B cell (primary cell): ENCODE measurements around the gene ODC1. TPM values are rescaled to one million over a fixed set of nuclear protein-coding genes. Genes with fewer than 3 reads are reported as not detected.
A peak's percentile ranks its signal among the peaks of the same experiment; 100 is the strongest.

Experiments used
- ATAC-seq: fragments of 200-7000 bp; cut with Tn5 transposase; one replicate; pipeline ENCODE4 v1.10.0; 2021; ENCODE audit warnings: low read depth, mild to moderate bottlenecking, moderate number of reproducible peaks, moderate library complexity
- CTCF ChIA-PET: fragments of 350-600 bp; sonication (Branson Sonifier 250); formaldehyde crosslinking; loops from one replicate; lab custom pipeline; 2021; ENCODE audit warnings: antibody characterized with exemption, inconsistent platforms; lab: Charles Lee
- POLR2A ChIA-PET: fragments of 350-600 bp; sonication (Branson Sonifier 250); formaldehyde crosslinking; loops from one replicate; lab custom pipeline; 2021; ENCODE audit warnings: antibody characterized with exemption; lab: Charles Lee
- DNase-seq: peaks from one replicate; pipeline ENCODE4 v3.0.0; 2013
- H2AFZ ChIP-seq: 2 replicates; pipeline ENCODE4 v1.6.1; 2012; ENCODE audit warnings: mild to moderate bottlenecking, low read depth, low read length; ENCODE audit not compliant: insufficient read depth, poor library complexity, severe bottlenecking
- H3K27ac ChIP-seq, 2 donors: 1 replicate in 1 of 2; 2 replicates in 1 of 2; pipeline ENCODE4 v1.5.1; 2012 to 2013; ENCODE audit warnings: low read length in 2 of 2, mild to moderate bottlenecking in 2 of 2, moderate library complexity in 1 of 2
- H3K27me3 ChIP-seq, 4 experiments: fragments of 200-600 bp in 1 of 4; sonication (generic) in 1 of 4; replicated peaks in 1 of 4; 1 replicate in 2 of 4; 2 replicates in 2 of 4; pipeline versions ENCODE4 v1.6.1 to v1.7.0; 2013 to 2016; ENCODE audit warnings: low read length in 3 of 4, mild to moderate bottlenecking in 2 of 4, mixed read lengths in 1 of 4, moderate library complexity in 1 of 4; ENCODE audit not compliant: insufficient read depth in 4 of 4, control insufficient read depth in 3 of 4; ENCODE audit errors: control extremely low read depth in 1 of 4
- H3K36me3 ChIP-seq, 2 experiments: replicated peaks in 1 of 2; 1 replicate in 1 of 2; 2 replicates in 1 of 2; pipeline versions ENCODE4 v1.6.1 to v1.7.1; 2013; ENCODE audit warnings: low read length in 1 of 2; ENCODE audit not compliant: insufficient read depth in 2 of 2, control insufficient read depth in 1 of 2; ENCODE audit errors: control extremely low read depth in 1 of 2, extremely low read depth in 1 of 2
- H3K4me1 ChIP-seq, 2 donors: fragments of 200-600 bp in 1 of 2; sonication (generic) in 1 of 2; 1 replicate in 1 of 2; 2 replicates in 1 of 2; pipeline versions ENCODE4 v1.5.1 to v1.6.1; 2013 to 2017; ENCODE audit warnings: low read length in 2 of 2; ENCODE audit not compliant: control insufficient read depth in 2 of 2, insufficient read depth in 2 of 2
- H3K4me2 ChIP-seq: replicated peaks from 2 replicates; pipeline ENCODE3; 2012; ENCODE audit warnings: mild to moderate bottlenecking, low read depth, low read length; ENCODE audit not compliant: poor library complexity, severe bottlenecking
- H3K4me3 ChIP-seq, 5 experiments: fragments of 200-600 bp in 1 of 5; sonication (generic) in 1 of 5; 1 replicate in 3 of 5; 2 replicates in 2 of 5; pipeline versions ENCODE4 v1.5.1 to v1.7.0; 2011 to 2016; ENCODE audit warnings: low read length in 4 of 5, mild to moderate bottlenecking in 4 of 5, low read depth in 2 of 5, control low read depth in 1 of 5, moderate library complexity in 1 of 5; ENCODE audit not compliant: insufficient read depth in 1 of 5; ENCODE audit errors: control extremely low read depth in 1 of 5, extremely low read depth in 1 of 5
- H3K79me2 ChIP-seq: fragments of 200-600 bp; sonication (generic); one replicate; pipeline ENCODE4 v1.6.0; 2016; ENCODE audit warnings: low read length; ENCODE audit not compliant: control insufficient read depth, insufficient read depth
- H3K9ac ChIP-seq: fragments of 200-600 bp; sonication (generic); 2 replicates; pipeline ENCODE4 v1.6.1; 2017; ENCODE audit warnings: mild to moderate bottlenecking, low read length, moderate library complexity
- H3K9me3 ChIP-seq, 3 donors: one replicate each; pipeline versions ENCODE4 v1.6.1 to v1.7.1; 2013; ENCODE audit warnings: low read length in 2 of 3; ENCODE audit not compliant: control insufficient read depth in 2 of 3, insufficient read depth in 1 of 3; ENCODE audit errors: control extremely low read depth in 1 of 3
- H4K20me1 ChIP-seq: 2 replicates; pipeline ENCODE4 v1.6.0; 2012; ENCODE audit warnings: mild to moderate bottlenecking, low read length; ENCODE audit not compliant: insufficient read depth, control insufficient read depth, poor library complexity, severe bottlenecking
- H3K27ac Mint-ChIP-seq: one replicate; pipeline ENCODE4 v1.8.0; 2021; ENCODE audit warnings: mixed read lengths
- H3K27me3 Mint-ChIP-seq: one replicate; pipeline ENCODE4 v1.8.0; 2021; ENCODE audit warnings: mixed read lengths
- H3K4me1 Mint-ChIP-seq: one replicate; pipeline ENCODE4 v1.8.0; 2021; ENCODE audit warnings: mixed read lengths
- H3K4me3 Mint-ChIP-seq: one replicate; pipeline ENCODE4 v1.8.0; 2021; ENCODE audit warnings: mixed read lengths
- H3K9me3 Mint-ChIP-seq: one replicate; pipeline ENCODE4 v1.8.0; 2022; ENCODE audit warnings: mixed read lengths; ENCODE audit not compliant: insufficient read depth
- CTCF ChIP-seq: fragments of 200-600 bp; IDR thresholded peaks from one replicate; pipeline ENCODE4 v1.8.0; 2022; ENCODE audit warnings: antibody characterized with exemption, mild to moderate bottlenecking
- EZH2 ChIP-seq: IDR thresholded peaks from 2 replicates; pipeline ENCODE4 v1.6.1; 2012; ENCODE audit warnings: borderline replicate concordance, low read depth, mild to moderate bottlenecking, moderate library complexity, low read length; ENCODE audit not compliant: insufficient read depth, poor library complexity, severe bottlenecking
- WGBS: methylation state at CpG from one replicate; pipeline ENCODE4 v1.1.5; 2013; ENCODE audit warnings: missing lambda C conversion rate; ENCODE audit not compliant: insufficient coverage; 5-methylcytosine and 5-hydroxymethylcytosine counted together
- intact Hi-C: fragments of 100-400 bp; cut with micrococcal nuclease; formaldehyde crosslinking; loops from one replicate; pipeline ENCODE4 v1.10.0; 2022
- polyA plus RNA-seq: library from polyadenylated mRNA; depleted of rRNA; stranded (reverse); fragments of >200 nt; gene quantifications from 2 replicates; pipeline ENCODE4 v1.2.3, GENCODE V29; 2012
- total RNA-seq, 2 donors: library from RNA; stranded (reverse); fragments of 120-200 nt in 1 of 2; gene quantifications; 1 replicate in 1 of 2; 2 replicates in 1 of 2; pipeline versions ENCODE4 v1.2.3 to v1.2.4, GENCODE V29; 2013 to 2022

ODC1 gene
- total and polyA plus RNA-seq, 2 donors (not counting 1 experiment from before 2014, with no cell fraction given): 88.7 to 171 TPM

DNA sequence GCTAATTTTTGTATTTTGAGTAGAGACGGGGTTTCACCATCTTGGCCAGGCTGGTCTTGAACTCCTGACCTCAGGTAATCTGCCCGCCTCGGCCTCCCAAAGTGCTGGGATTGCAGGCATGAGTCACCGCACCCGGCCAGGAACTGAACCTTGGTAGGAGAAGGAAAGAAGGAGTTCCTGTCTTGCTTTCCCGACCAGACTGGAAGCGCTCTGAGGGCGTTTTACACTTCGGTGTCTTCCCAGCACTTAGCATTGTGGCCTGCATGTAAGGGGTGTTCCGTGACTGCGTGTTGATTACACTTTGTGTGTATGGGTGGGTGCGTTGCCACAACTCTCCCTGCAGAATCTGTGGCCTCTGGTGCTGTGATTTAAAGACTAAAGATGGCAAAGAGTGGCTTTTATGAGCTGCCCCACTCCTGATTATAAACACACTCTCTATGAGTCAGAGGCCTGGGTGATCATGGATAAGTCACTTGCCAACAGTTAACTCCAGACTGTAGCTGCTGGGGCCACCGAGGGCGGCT lies 46.0 kb downstream of the ODC1 start:
- peaks cover 34 to 47% of the 10 kb centered on the region in 2 donors for H3K4me1 ChIP-seq
- 96% methylated on average over 11 of the region's 14 CpGs for WGBS
- CTCF ChIA-PET: interaction anchor here (0.6 to 1.9 kb wide), 3 partner anchors 20 to 277 kb away, joined by 3 to 8 read pairs (median 3); no protein-coding TSS in a partner anchor
- H3K36me3 ChIP-seq: peaks cover 0 to 37% of the 10 kb centered on the region in 2 experiments
- H3K4me2 ChIP-seq: no peak overlapping the region
- ATAC-seq (no peak), DNase-seq (no peak)
- no peak overlapping the region for H3K4me3 ChIP-seq
- intact Hi-C loops: no loop called here
- H4K20me1 ChIP-seq: peaks cover 39% of the 10 kb centered on the region
- no peaks in the 10 kb centered on the region for H3K27me3 Mint-ChIP-seq
- H3K27ac ChIP-seq: no peak overlapping the region
- H3K79me2 ChIP-seq: peaks cover 34% of the 10 kb centered on the region
- H3K27me3 ChIP-seq: no peaks in the 10 kb centered on the region
- no peaks in the 10 kb centered on the region for H3K9me3 Mint-ChIP-seq
- H3K9ac ChIP-seq: no peak overlapping the region
- H3K27ac Mint-ChIP-seq: peak overlapping the region; percentile 90
- no peak overlapping the region for H2AFZ ChIP-seq
- POLR2A ChIA-PET: no interaction called here
- peaks cover 0 to 7% (median 0%) of the 10 kb centered on the region in 3 donors for H3K9me3 ChIP-seq
- H3K4me1 Mint-ChIP-seq: peaks cover 46% of the 10 kb centered on the region
- TF ChIP-seq CTCF (no peak), EZH2 (no peak)
- H3K4me3 Mint-ChIP-seq: no peak overlapping the region
